ENCODE data around the gene NEIL3.
A peak's percentile ranks its signal among the peaks of the same experiment; 100 is the strongest.
"Not testable (repeated sequence)": the region's sequence is repeated elsewhere in the genome, so short reads cannot be mapped to it uniquely, and the experiment has no call there.

Gene NEIL3

DNA sequence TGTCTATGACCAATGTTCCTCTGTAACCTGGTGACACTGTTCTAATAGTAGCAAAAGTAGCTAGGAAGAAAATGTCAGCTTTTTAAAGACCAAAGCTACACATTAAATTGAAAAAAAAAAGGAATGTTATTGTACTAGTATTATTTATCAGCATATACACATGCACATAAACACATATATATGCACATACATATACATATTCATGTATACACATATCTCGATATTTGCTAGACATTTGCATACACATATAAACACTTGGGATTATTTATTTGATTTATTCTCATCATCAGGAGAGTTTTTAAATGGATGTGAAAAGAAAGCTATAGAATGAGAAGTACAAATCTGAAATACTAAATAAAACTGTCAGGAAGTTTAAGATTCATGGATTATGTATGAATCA lies 21.3 kb upstream of the NEIL3 start:
- Mint-ChIP-seq H3K27me3 (no peaks in the 10 kb centered on the region), H3K4me1 (ENCODE audit: low read depth) (peaks cover 3% of the 10 kb centered on the region), H3K36me3 (ENCODE audit: low read depth) (no peaks in the 10 kb centered on the region), H3K4me3 (no peak overlapping the region), H3K27ac (no peak overlapping the region), H3K9me3 (no peaks in the 10 kb centered on the region)

GRCh38 chr4:177290780-177291179 lies 18.9 kb upstream of the NEIL3 start:
- no peaks in the 10 kb centered on the region for H3K27me3 Mint-ChIP-seq
- H3K27ac Mint-ChIP-seq: no peak overlapping the region
- no peaks in the 10 kb centered on the region for H3K9me3 Mint-ChIP-seq
- no peak overlapping the region for H3K4me3 Mint-ChIP-seq
- H3K4me1 Mint-ChIP-seq (ENCODE audit: low read depth): peaks cover 1% of the 10 kb centered on the region
- no peaks in the 10 kb centered on the region for H3K36me3 Mint-ChIP-seq (ENCODE audit: low read depth)

DNA sequence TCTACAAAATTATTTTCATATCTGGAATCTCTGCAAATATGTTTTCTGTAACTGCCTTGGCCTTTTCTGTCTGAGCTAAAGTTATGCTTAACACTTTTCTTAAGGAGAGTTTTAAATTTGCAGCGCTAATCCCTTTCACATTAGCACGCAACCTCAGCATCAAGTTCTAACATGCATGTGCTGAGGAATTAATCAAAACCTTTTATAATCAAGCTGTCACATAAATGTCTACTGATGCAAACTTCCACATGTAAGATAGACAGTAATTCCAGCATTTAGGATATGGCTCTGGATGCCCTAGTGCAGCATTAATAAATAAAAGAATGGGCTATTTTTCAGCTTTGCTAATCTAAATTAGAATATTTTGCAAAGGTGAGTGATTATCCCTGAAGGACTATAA lies 17.5 kb upstream of the NEIL3 start:
- no peaks in the 10 kb centered on the region for H3K4me1 Mint-ChIP-seq (ENCODE audit: low read depth)
- H3K27me3 Mint-ChIP-seq: no peaks in the 10 kb centered on the region
- H3K36me3 Mint-ChIP-seq (ENCODE audit: low read depth): no peaks in the 10 kb centered on the region
- H3K9me3 Mint-ChIP-seq: no peaks in the 10 kb centered on the region
- no peak overlapping the region for H3K4me3 Mint-ChIP-seq
- no peak overlapping the region for H3K27ac Mint-ChIP-seq

DNA sequence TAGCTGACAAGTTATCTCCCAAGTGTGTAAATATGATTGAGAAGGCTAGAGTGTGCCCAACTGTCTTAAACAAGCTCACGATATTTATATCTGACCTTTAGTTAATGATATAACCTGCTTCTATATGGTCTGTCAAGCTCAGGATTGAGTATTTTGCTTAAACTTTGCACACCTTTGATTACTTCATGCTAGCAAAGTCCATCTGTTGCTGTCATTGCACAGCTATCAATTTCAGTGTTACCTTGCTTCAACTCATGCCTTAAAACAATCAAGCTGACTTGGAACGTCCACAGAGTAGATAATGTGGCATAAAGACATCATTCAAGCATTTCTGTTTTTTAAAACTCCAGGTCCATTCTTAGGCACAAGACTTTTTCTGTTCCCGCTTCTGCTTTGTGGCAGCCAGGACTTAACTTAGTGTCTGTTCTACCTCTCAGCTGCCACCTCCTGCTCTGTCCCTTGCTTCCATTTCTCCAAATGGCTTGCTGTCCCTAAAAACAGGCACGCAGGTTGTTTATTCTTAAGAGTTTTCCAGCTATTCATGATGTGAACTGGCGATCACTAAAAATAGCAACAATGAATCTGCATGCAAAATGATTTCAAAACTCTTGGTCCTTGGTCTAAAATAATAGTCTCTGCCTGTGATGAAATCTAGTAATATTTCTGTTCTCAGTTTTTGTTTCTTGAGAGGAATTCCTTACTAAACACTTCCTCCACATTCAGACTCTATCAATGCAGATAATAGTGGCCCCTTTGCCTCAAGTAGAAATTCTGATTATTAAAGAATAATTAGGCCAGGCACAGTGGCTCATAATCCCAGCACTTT lies 16.3 kb upstream of the NEIL3 start:
- Mint-ChIP-seq H3K4me3 (no peak overlapping the region), H3K4me1 (ENCODE audit: low read depth) (no peaks in the 10 kb centered on the region), H3K9me3 (peaks cover 4% of the 10 kb centered on the region), H3K27me3 (no peaks in the 10 kb centered on the region), H3K36me3 (ENCODE audit: low read depth) (no peaks in the 10 kb centered on the region), H3K27ac (no peak overlapping the region)

- Mint-ChIP-seq H3K9me3 (peaks cover 4% of the 10 kb centered on the region), H3K4me3 (no peak overlapping the region), H3K27ac (no peak overlapping the region), H3K4me1 (ENCODE audit: low read depth) (no peaks in the 10 kb centered on the region), H3K36me3 (ENCODE audit: low read depth) (no peaks in the 10 kb centered on the region), H3K27me3 (no peaks in the 10 kb centered on the region)
Observed at GRCh38 chr4:177297785-177298391, 11.8 kb upstream of the NEIL3 start.

DNA sequence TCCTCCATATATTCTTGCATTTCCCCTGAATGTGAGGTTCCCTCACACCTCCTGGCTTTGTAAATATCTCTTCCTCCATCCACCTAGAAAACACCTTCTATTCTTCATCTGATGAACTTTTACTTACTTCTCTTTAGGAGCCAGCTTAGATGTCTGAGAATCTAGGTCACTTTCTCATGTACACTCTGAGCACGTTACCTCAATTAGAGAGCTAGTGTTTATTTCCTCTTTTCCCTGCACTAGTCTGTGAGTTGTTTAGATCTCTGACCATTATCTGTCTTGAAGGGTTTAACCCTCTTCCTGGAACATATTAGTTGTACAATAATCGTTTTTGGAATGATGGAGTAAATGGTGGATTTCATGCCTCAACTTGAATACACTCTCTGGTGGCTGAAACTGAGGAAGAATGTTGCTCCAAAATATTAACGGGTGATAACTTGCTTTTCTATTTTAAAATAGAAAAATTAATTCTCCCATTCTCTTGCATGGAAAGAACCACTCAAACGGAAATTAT lies 8.5 kb upstream of the NEIL3 start:
- Mint-ChIP-seq H3K4me3 (no peak overlapping the region), H3K9me3 (peaks cover 4% of the 10 kb centered on the region), H3K36me3 (ENCODE audit: low read depth) (no peaks in the 10 kb centered on the region), H3K27ac (no peak overlapping the region), H3K27me3 (no peaks in the 10 kb centered on the region), H3K4me1 (ENCODE audit: low read depth) (no peaks in the 10 kb centered on the region)

GRCh38 chr4:177302371-177303100 lies 7.1 kb upstream of the NEIL3 start:
- Mint-ChIP-seq H3K27me3 (no peaks in the 10 kb centered on the region), H3K9me3 (peaks cover 4% of the 10 kb centered on the region), H3K36me3 (ENCODE audit: low read depth) (no peaks in the 10 kb centered on the region)

DNA sequence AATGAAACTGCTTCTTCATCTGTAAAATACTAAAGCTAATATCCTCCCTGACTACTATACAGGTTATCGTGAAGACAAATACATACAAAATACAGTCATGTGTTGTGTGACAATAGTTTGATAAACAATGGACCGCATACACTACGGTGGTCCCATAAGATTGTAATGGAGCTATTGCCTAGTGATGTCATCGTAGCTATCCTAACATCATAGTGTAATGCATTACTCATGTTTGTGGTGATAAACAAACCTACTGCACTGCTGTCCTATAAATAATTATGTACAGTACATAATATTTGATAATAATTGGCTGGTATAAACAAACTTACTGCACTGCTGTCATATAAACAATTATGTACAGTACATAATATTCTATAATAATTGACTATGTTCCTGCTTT lies 5.6 kb upstream of the NEIL3 start:
- Mint-ChIP-seq H3K27ac (no peak overlapping the region), H3K9me3 (no peaks in the 10 kb centered on the region), H3K27me3 (no peaks in the 10 kb centered on the region), H3K4me1 (ENCODE audit: low read depth) (peaks cover 10% of the 10 kb centered on the region), H3K36me3 (ENCODE audit: low read depth) (no peaks in the 10 kb centered on the region), H3K4me3 (no peak overlapping the region)

More at GRCh38 chr4:177302371-177303100, 7.1 kb upstream of the NEIL3 start:
- Mint-ChIP-seq H3K4me1 (ENCODE audit: low read depth) (no peaks in the 10 kb centered on the region), H3K27ac (no peak overlapping the region), H3K4me3 (no peak overlapping the region)

DNA sequence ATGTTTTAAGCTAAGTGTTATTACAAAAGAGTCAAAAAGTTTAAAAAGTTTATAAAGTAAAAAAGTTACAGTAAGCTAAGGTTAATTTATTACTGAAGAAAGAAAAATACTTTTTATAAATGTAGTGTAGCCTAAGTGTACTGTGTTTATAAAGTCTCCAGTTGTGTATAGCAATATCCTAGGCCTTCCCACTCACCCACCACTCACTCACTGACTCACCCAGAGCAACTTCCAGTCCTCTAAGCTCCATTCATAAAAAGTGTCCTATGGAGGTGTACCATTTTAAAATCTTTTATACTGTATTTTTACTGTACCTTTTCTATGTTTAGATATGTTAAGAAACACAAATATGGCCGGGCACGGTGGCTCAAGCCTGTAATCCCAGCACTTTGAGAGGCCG lies 4.8 kb upstream of the NEIL3 start:
- not testable (repeated sequence) for H3K27me3 Mint-ChIP-seq; H3K9me3 Mint-ChIP-seq; H3K36me3 Mint-ChIP-seq (ENCODE audit: low read depth); H3K27ac Mint-ChIP-seq; H3K4me3 Mint-ChIP-seq
- H3K4me1 Mint-ChIP-seq (ENCODE audit: low read depth): peaks cover 16% of the 10 kb centered on the region

DNA sequence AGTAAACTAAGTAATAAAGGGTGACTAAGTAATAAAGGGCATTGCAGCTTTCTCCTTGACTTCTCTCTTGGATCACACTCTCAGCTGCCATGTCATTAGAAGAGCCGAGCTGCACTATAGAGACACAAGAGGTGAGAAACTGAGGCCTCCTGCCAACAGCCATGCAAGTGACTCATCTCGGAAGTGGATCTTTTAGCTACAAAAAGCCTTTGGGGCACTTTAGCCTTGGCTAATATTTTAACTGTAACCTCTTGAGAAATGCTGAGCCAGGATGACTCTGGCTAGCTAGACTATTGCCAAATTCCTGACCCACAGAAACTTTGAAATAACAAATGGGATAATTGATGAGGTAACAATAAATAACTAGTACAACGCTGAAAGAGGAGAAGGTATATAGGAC lies 1.5 kb upstream of the NEIL3 start:
- Mint-ChIP-seq H3K27me3 (no peaks in the 10 kb centered on the region), H3K4me1 (ENCODE audit: low read depth) (peaks cover 32% of the 10 kb centered on the region), H3K36me3 (ENCODE audit: low read depth) (no peaks in the 10 kb centered on the region), H3K4me3 (no peak overlapping the region), H3K27ac (no peak overlapping the region), H3K9me3 (no peaks in the 10 kb centered on the region)

DNA sequence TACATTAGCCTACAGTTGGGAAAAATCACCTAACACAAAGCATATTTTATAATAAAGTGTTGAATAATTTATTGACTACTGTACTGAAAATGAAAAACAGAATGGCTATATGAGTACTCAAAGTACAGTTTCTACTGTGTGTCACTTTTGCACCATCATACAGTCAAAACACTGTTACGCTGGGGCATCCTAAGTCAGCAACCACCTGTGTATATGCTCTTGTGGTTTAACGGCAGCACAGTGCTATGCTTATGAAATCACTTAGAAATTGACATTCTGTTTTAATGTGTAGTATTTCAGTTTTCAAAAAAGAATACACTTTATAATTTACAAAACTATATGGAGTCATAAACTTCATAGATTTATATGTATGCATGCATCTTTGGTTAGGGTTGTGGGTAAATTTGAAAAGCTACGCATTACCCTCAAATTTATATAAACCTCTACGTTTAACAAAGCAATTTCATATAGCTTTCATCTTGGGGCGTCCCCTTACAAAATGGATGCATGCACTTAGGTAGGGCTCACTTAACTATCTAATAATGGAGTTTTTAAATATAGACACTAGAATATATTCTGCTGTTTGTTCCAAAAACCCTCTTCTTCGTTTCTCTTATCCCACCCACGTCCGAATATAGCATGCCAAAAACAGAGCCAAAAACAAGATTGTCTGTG lies 690 bp upstream of the NEIL3 start:
- Mint-ChIP-seq H3K27ac (peak overlapping the region; percentile 81), H3K9me3 (no peaks in the 10 kb centered on the region)

GRCh38 chr4:177311589-177311988 lies 1.9 kb downstream of the NEIL3 start:
- no peaks in the 10 kb centered on the region for H3K9me3 Mint-ChIP-seq
- no peak overlapping the region for H3K27ac Mint-ChIP-seq
- H3K27me3 Mint-ChIP-seq: no peaks in the 10 kb centered on the region
- peak overlapping the region; percentile 24 for H3K4me3 Mint-ChIP-seq
- no peaks in the 10 kb centered on the region for H3K36me3 Mint-ChIP-seq (ENCODE audit: low read depth)
- H3K4me1 Mint-ChIP-seq (ENCODE audit: low read depth): peaks cover 53% of the 10 kb centered on the region

More for the DNA sequence above, 690 bp upstream of the NEIL3 start:
- Mint-ChIP-seq H3K36me3 (ENCODE audit: low read depth) (no peaks in the 10 kb centered on the region), H3K27me3 (no peaks in the 10 kb centered on the region), H3K4me1 (ENCODE audit: low read depth) (peaks cover 35% of the 10 kb centered on the region), H3K4me3 (peak overlapping the region; percentile 94)

DNA sequence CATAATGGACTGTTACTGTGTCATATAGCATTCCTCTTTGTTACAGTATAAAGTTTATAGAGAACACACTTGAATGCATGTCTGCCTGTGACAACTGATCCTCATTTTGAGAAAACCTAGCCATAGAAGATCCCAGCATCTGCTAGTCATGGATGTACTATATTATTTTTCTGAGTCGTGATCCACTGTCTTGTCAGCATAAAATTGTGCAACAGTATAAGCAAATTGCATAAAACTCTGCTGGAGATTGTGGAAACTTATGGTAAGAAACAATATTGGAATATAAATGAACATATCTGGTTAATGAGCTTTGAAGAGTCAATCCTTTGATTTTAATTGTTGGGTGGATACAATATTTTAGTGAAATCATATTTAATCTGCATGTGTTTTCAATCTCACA lies 3.6 kb downstream of the NEIL3 start:
- Mint-ChIP-seq H3K27me3 (no peaks in the 10 kb centered on the region), H3K4me1 (ENCODE audit: low read depth) (peaks cover 53% of the 10 kb centered on the region), H3K27ac (no peak overlapping the region)

GRCh38 chr4:177315767-177316464 lies 6.2 kb downstream of the NEIL3 start:
- Mint-ChIP-seq H3K27me3 (no peaks in the 10 kb centered on the region), H3K4me1 (ENCODE audit: low read depth) (peaks cover 45% of the 10 kb centered on the region), H3K27ac (no peak overlapping the region), H3K36me3 (ENCODE audit: low read depth) (peaks cover 3% of the 10 kb centered on the region), H3K9me3 (no peaks in the 10 kb centered on the region), H3K4me3 (no peak overlapping the region)

More for the DNA sequence above, 3.6 kb downstream of the NEIL3 start:
- no peaks in the 10 kb centered on the region for H3K36me3 Mint-ChIP-seq (ENCODE audit: low read depth)
- H3K4me3 Mint-ChIP-seq: no peak overlapping the region
- no peaks in the 10 kb centered on the region for H3K9me3 Mint-ChIP-seq
